ENCODE data around the gene PPM1H. TPM values are rescaled to one million over a fixed set of nuclear protein-coding genes. Genes with fewer than 3 reads are reported as not detected.

Gene PPM1H
- total RNA-seq, 2 experiments from 2014 or later: 0.07 TPM; not detected in 1

DNA sequence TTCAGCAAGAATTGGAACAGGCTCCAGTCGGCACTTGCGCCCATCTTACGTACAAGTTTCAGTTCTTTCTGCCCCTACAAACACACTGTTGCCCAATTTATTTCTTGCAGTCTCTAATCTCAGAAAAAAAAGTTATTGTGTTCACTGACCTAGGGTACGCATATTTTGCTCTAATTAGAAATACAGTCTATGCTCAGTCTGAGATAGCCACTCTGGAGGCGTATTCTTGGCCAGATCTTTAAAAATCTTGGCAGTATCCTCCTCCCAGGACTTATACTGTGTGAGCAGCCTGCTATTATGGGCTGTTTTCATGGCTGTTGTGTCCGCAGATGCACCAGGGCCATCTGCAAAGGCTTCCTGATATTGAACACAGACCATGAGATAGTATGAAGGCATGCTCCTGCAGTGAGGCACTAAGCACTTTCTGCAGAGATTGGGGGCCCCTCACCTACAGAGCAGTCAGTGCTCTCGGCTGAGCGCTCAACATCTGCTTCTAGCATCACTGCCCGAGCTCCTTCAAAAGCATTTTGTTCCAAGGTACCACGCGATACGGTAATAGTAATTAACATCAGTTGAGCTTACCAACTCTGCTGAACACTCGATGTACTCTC lies 57.9 kb downstream of the PPM1H start:
- no peak overlapping the region for H3K4me3 Mint-ChIP-seq
- H3K36me3 Mint-ChIP-seq (ENCODE audit: low read depth): no peaks in the 10 kb centered on the region
- no peak overlapping the region for H3K27ac Mint-ChIP-seq
- TF ChIP-seq, protein P1, sequence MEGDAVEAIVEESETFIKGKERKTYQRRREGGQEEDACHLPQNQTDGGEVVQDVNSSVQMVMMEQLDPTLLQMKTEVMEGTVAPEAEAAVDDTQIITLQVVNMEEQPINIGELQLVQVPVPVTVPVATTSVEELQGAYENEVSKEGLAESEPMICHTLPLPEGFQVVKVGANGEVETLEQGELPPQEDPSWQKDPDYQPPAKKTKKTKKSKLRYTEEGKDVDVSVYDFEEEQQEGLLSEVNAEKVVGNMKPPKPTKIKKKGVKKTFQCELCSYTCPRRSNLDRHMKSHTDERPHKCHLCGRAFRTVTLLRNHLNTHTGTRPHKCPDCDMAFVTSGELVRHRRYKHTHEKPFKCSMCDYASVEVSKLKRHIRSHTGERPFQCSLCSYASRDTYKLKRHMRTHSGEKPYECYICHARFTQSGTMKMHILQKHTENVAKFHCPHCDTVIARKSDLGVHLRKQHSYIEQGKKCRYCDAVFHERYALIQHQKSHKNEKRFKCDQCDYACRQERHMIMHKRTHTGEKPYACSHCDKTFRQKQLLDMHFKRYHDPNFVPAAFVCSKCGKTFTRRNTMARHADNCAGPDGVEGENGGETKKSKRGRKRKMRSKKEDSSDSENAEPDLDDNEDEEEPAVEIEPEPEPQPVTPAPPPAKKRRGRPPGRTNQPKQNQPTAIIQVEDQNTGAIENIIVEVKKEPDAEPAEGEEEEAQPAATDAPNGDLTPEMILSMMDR (IDR thresholded peaks at IDR 0.05): no peak
- ChIA-PET POLR2A (no interaction called here), CTCF (interaction anchor here (1.1 kb wide), 1 partner anchor 296 kb away, joined by 3 read pairs; no protein-coding TSS in a partner anchor)
- H3K9me3 Mint-ChIP-seq: no peaks in the 10 kb centered on the region
- H3K4me1 Mint-ChIP-seq (ENCODE audit: low read depth): no peaks in the 10 kb centered on the region
- DNase-seq: no peak
- H3K27me3 Mint-ChIP-seq: peaks cover 6% of the 10 kb centered on the region
- no peak for ATAC-seq
- intact Hi-C loops (cut with micrococcal nuclease): no loop called here

DNA sequence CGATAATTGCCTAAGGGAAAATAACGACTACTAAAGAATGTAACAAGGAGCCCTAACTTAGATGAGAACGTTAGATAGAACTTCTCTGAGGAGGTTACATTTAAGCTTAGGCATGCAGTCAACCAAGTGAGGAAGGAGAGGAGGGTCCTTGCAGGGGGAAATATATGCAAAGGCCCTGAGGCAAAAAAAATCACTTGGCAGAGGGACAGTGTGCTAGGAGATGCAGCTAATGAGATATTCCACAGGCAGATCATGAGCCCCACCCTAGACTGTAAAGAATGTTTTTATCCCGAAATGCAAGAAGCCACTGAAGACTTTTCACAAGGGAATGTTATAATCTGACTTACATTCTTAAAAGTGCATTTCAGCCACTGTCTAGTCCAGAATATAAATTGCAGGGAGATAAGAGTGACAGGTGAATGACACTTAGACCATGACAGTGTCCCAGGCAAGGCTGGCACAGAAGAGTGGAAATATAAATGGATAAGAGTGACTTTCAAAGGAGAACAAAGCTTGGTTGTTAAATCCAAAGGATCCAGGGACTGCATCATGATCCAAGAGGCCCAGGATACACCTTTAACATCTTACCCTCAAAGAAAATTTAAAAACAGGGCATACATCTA lies 61.0 kb downstream of the PPM1H start:
- Mint-ChIP-seq H3K4me3 (no peak overlapping the region), H3K36me3 (ENCODE audit: low read depth) (no peaks in the 10 kb centered on the region), H3K4me1 (ENCODE audit: low read depth) (no peaks in the 10 kb centered on the region), H3K27ac (no peak overlapping the region), H3K27me3 (no peaks in the 10 kb centered on the region), H3K9me3 (no peaks in the 10 kb centered on the region)
- ChIA-PET CTCF (no interaction called here), POLR2A (no interaction called here)
- TF ChIP-seq, protein P1 (IDR thresholded peaks at IDR 0.05): no peak
- intact Hi-C loops (cut with micrococcal nuclease): no loop called here
- no peak for ATAC-seq
- DNase-seq: no peak

DNA sequence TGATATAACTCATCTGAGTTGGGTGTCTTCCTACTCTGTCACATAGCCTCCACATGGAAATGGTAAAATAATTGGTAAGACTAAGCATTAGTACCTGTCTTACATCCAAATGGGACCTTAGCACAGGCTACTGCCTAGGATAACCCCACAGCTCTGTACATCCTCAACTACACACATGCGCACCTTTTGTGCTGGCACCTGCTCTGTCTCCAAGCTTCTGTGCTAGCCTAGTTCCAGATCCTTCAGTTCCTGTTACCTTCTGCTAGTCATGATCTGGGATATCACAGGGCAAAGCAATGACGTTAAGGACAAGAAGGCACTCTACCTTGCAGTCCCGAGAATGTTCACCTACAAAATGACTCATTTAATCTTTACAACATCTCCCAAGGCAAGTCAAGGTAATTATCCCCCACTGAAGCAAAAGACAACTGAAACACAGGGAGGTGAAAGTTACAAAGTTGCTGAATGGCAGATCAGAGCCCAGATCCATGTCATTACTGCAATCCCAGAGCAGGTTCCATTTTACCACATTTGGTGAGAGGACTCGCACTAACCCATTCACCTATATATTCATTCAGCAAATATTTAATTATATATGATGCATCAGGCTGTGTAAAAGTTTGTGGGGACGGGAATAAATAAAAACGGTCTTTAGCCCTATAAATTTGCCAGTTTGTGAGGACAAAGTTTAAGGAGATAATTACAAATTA lies 61.7 kb downstream of the PPM1H start:
- H3K36me3 Mint-ChIP-seq (ENCODE audit: low read depth): no peaks in the 10 kb centered on the region
- TF ChIP-seq, protein P1 (IDR thresholded peaks at IDR 0.05): no peak
- DNase-seq (no peak), ATAC-seq (no peak)
- H3K27me3 Mint-ChIP-seq: no peaks in the 10 kb centered on the region
- H3K27ac Mint-ChIP-seq: no peak overlapping the region
- no peaks in the 10 kb centered on the region for H3K9me3 Mint-ChIP-seq
- ChIA-PET CTCF (no interaction called here), POLR2A (no interaction called here)
- intact Hi-C loops (cut with micrococcal nuclease): no loop called here
- no peaks in the 10 kb centered on the region for H3K4me1 Mint-ChIP-seq (ENCODE audit: low read depth)
- H3K4me3 Mint-ChIP-seq: no peak overlapping the region

DNA sequence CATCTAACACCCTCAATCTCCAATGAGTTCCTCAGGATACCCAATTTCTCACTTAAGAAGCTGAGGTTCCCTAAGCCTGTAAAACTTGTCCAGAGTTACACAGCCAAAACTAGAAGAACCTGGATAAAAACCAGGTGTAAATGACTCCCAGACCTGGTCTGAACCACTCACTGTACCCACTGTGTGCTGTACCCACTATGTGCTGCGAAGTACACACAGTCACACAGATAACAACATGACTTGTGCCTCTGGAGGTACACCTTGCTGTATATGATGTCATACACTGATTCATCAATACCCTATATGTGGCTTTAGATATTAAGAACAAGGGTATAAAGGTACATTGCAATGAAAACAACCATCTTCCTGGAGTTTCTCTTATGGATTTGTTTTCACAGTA lies 66.1 kb downstream of the PPM1H start:
- Mint-ChIP-seq H3K27ac (no peak overlapping the region), H3K9me3 (no peaks in the 10 kb centered on the region), H3K4me1 (ENCODE audit: low read depth) (no peaks in the 10 kb centered on the region), H3K4me3 (no peak overlapping the region), H3K36me3 (ENCODE audit: low read depth) (no peaks in the 10 kb centered on the region), H3K27me3 (peaks cover 7% of the 10 kb centered on the region)
- TF ChIP-seq, protein P1 (IDR thresholded peaks at IDR 0.05): no peak
- DNase-seq: no peak
- intact Hi-C loops (cut with micrococcal nuclease): no loop called here
- ChIA-PET POLR2A (no interaction called here), CTCF (no interaction called here)
- no peak for ATAC-seq

Measured in activated CD8-positive, alpha-beta T cell treated with anti-CD3 and anti-CD28 coated beads for 36 hours (primary cell).